Mammary epithelial cell (primary cell): ENCODE measurements around the gene C10orf71.

Source experiments
- EZH2 ChIP-seq: IDR thresholded peaks from 2 replicates; pipeline ENCODE4 v1.6.1; 2012; ENCODE audit warnings: low read length, inconsistent platforms, borderline replicate concordance
- TF ChIP-seq, protein P1 (sequence below), 2 donors: IDR thresholded peaks in 1 of 2; conservative IDR thresholded peaks in 1 of 2; 2 replicates each; pipeline ENCODE4 v1.5.1; 2011 to 2012; ENCODE audit warnings: inconsistent platforms in 2 of 2, low read length in 2 of 2, mild to moderate bottlenecking in 2 of 2, control low read depth in 1 of 2, low read depth in 1 of 2; ENCODE audit not compliant: insufficient read depth in 1 of 2; ENCODE audit errors: extremely low read depth in 1 of 2

- TF ChIP-seq, protein P1, sequence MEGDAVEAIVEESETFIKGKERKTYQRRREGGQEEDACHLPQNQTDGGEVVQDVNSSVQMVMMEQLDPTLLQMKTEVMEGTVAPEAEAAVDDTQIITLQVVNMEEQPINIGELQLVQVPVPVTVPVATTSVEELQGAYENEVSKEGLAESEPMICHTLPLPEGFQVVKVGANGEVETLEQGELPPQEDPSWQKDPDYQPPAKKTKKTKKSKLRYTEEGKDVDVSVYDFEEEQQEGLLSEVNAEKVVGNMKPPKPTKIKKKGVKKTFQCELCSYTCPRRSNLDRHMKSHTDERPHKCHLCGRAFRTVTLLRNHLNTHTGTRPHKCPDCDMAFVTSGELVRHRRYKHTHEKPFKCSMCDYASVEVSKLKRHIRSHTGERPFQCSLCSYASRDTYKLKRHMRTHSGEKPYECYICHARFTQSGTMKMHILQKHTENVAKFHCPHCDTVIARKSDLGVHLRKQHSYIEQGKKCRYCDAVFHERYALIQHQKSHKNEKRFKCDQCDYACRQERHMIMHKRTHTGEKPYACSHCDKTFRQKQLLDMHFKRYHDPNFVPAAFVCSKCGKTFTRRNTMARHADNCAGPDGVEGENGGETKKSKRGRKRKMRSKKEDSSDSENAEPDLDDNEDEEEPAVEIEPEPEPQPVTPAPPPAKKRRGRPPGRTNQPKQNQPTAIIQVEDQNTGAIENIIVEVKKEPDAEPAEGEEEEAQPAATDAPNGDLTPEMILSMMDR (conservative IDR thresholded peaks at IDR 0.05 in 1 of 2, IDR thresholded peaks at IDR 0.05 in 1 of 2; ENCODE audit: extremely low read depth in 1 of 2, insufficient read depth in 1 of 2, low read depth in 1 of 2, low read length in 2 of 2) = no peak
- TF ChIP-seq EZH2 = no peak
These were observed 12.3 kb upstream of the C10orf71 start for GRCh38 chr10:49286686-49287085.
